ENCODE results near the gene SURF4.

- TF ChIP-seq, protein P1, sequence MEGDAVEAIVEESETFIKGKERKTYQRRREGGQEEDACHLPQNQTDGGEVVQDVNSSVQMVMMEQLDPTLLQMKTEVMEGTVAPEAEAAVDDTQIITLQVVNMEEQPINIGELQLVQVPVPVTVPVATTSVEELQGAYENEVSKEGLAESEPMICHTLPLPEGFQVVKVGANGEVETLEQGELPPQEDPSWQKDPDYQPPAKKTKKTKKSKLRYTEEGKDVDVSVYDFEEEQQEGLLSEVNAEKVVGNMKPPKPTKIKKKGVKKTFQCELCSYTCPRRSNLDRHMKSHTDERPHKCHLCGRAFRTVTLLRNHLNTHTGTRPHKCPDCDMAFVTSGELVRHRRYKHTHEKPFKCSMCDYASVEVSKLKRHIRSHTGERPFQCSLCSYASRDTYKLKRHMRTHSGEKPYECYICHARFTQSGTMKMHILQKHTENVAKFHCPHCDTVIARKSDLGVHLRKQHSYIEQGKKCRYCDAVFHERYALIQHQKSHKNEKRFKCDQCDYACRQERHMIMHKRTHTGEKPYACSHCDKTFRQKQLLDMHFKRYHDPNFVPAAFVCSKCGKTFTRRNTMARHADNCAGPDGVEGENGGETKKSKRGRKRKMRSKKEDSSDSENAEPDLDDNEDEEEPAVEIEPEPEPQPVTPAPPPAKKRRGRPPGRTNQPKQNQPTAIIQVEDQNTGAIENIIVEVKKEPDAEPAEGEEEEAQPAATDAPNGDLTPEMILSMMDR (IDR thresholded peaks at IDR 0.05), result no peak
- TF ChIP-seq POLR2A (IDR thresholded peaks at IDR 0.05) (no peak), POLR2AphosphoS5 (IDR thresholded peaks at IDR 0.05) (no peak), EP300 (IDR thresholded peaks at IDR 0.05; ENCODE audit: low read depth) (no peak)
Measured at GRCh38 chr9:133331221-133331620, 44.6 kb downstream of the SURF4 start.

All from transverse colon (tissue), 4 donors.